SU-DHL-6 (cell line): ENCODE results near the gene SNCB.

Experiments used
- H2AFZ ChIP-seq: fragments of 200-600 bp; sonication (generic); 2 replicates; pipeline ENCODE4 v1.6.1; 2014; ENCODE audit warnings: low read depth, mild to moderate bottlenecking, moderate library complexity, mixed read lengths, antibody characterized with exemption, low read length; ENCODE audit not compliant: severe bottlenecking
- H3F3A ChIP-seq: fragments of 200-600 bp; shearing (Covaris generic); 2 replicates; pipeline ENCODE4 v1.6.0; 2016; ENCODE audit warnings: antibody characterized with exemption, mild to moderate bottlenecking; ENCODE audit not compliant: insufficient read depth
- H3K27ac ChIP-seq: fragments of 200-600 bp; sonication (generic); 2 replicates; pipeline ENCODE4 v1.5.1; 2016; ENCODE audit warnings: low read depth, mild to moderate bottlenecking, low read length, moderate library complexity, mixed read lengths
- H3K27me3 ChIP-seq: fragments of 200-600 bp; sonication (generic), shearing (Covaris generic); 2 replicates; pipeline ENCODE4 v1.6.0; 2014; ENCODE audit warnings: mild to moderate bottlenecking, low read length
- H3K36me3 ChIP-seq: fragments of 200-600 bp; sonication (generic); 2 replicates; pipeline ENCODE4 v1.6.1; 2014; ENCODE audit warnings: mild to moderate bottlenecking, low read length, mixed read lengths
- H3K4me2 ChIP-seq: fragments of 300-600, 200-600 bp; shearing (Covaris generic), sonication (generic); 2 replicates; pipeline ENCODE4 v1.6.0; 2014; ENCODE audit warnings: low read length, low read depth, mild to moderate bottlenecking; ENCODE audit not compliant: poor library complexity, severe bottlenecking
- H3K4me3 ChIP-seq: fragments of 200-600 bp; sonication (generic); 2 replicates; pipeline ENCODE4 v1.5.1; 2014; ENCODE audit warnings: antibody characterized with exemption, low read length, mild to moderate bottlenecking, mixed read lengths; ENCODE audit not compliant: insufficient read depth, poor library complexity, severe bottlenecking
- H3K79me2 ChIP-seq: fragments of 200-600 bp; sonication (generic); 2 replicates; pipeline ENCODE4 v1.6.1; 2014; ENCODE audit warnings: mild to moderate bottlenecking, low read length, moderate library complexity; ENCODE audit not compliant: insufficient read depth
- H3K9ac ChIP-seq: fragments of 200-600 bp; sonication (generic); 2 replicates; pipeline ENCODE4 v1.7.0; 2014; ENCODE audit warnings: mild to moderate bottlenecking, low read length
- H3K9me2 ChIP-seq: fragments of 200-600 bp; sonication (generic); replicated peaks from 2 replicates; pipeline ENCODE4 v1.6.1; 2014; ENCODE audit warnings: low read length; ENCODE audit not compliant: insufficient read depth
- H3K9me3 ChIP-seq: fragments of 200-600 bp; sonication (generic); 2 replicates; pipeline ENCODE4 v1.6.1; 2014; ENCODE audit warnings: low read length, mixed read lengths; ENCODE audit not compliant: insufficient read depth
- H4K20me1 ChIP-seq: fragments of 200-600 bp; sonication (generic); 2 replicates; pipeline ENCODE4 v1.6.1; 2014; ENCODE audit warnings: low read depth, mild to moderate bottlenecking, antibody characterized with exemption, low read length, moderate library complexity, mixed read lengths
- EZH2phosphoT487 ChIP-seq: fragments of 200-600 bp; sonication (generic), shearing (Covaris generic); conservative IDR thresholded peaks from 2 replicates; pipeline ENCODE4 v1.6.1; 2018; ENCODE audit warnings: mild to moderate bottlenecking, antibody characterized with exemption, low read length, moderate library complexity, mixed read lengths
- TF ChIP-seq, protein P1 (sequence below): fragments of 200-600 bp; sonication (generic); IDR thresholded peaks from one replicate; pipeline ENCODE4 v1.5.1; 2017; ENCODE audit warnings: antibody characterized with exemption, mild to moderate bottlenecking, low read length, moderate library complexity; ENCODE audit not compliant: insufficient read depth, poor library complexity, severe bottlenecking

Gene SNCB

DNA sequence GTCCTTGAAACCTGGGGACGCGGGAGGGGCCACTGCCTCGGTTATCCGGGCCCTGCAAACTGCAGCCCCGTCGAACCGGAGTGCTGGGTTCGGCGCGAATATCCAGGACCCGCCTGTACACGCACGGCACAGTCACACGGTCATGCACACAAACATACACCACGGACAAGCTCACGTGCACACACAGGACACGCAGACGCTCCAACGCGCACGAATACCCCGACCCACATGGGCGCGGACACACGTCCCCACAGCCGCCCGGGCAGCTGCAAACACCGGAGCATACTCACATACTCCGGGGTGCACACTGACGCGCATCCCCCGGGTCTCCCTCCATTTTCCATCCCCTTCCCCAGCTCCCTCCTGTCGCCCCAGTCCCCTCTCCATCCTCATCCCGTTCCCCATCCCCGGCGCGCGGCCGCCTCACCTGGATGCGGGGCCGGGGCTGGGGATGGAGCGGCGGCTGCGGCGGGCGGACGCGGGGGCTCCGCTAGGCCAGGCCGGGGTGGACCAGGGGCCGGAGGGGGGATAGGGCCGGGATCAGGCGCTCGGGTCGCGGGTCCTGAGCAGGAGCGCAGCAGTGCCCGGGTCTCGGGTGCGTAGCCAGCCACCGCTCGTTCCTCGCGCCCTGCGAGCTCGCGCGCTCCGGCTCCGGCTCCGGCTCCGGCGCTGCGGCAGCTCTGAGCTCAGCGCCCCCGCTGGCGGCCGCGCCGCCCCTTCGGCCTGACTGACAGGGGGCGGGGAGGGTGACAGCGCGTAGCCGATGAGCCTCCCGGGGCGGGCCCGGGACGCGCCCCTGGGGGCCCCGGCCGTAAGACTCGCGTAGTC lies at the start of gene SNCB, which contains the start of gene EIF4E1B:
SNCB (minus strand) TSS at position 682 of the 828 bp plus-strand sequence. CDS start 880 bp downstream, outside the sequence.
EIF4E1B (plus strand) TSS at position 823 of the 828 bp plus-strand sequence. CDS start 12,113 bp downstream, outside the sequence.
- no peak within 1 kb of the TSS for H3K9ac ChIP-seq
- H3K79me2 ChIP-seq, result no peaks in the 10 kb centered on the region
- H3K27me3 ChIP-seq, result no peaks in the 10 kb centered on the region
- H4K20me1 ChIP-seq, result no peaks in the 10 kb centered on the region
- H3K27ac ChIP-seq, result no peak within 1 kb of the TSS
- H2AFZ ChIP-seq, result no peak within 1 kb of the TSS
- H3K9me3 ChIP-seq, result no peaks in the 10 kb centered on the region
- H3F3A ChIP-seq, result no peaks in the 10 kb centered on the region
- peak within 1 kb of the TSS; percentile 31 for H3K4me2 ChIP-seq
- no peaks in the 10 kb centered on the region for H3K36me3 ChIP-seq
- no peak within 1 kb of the TSS for H3K4me3 ChIP-seq
- H3K9me2 ChIP-seq, result no peaks in the 10 kb centered on the region
- TF ChIP-seq EZH2phosphoT487, result no peak
- TF ChIP-seq, protein P1, sequence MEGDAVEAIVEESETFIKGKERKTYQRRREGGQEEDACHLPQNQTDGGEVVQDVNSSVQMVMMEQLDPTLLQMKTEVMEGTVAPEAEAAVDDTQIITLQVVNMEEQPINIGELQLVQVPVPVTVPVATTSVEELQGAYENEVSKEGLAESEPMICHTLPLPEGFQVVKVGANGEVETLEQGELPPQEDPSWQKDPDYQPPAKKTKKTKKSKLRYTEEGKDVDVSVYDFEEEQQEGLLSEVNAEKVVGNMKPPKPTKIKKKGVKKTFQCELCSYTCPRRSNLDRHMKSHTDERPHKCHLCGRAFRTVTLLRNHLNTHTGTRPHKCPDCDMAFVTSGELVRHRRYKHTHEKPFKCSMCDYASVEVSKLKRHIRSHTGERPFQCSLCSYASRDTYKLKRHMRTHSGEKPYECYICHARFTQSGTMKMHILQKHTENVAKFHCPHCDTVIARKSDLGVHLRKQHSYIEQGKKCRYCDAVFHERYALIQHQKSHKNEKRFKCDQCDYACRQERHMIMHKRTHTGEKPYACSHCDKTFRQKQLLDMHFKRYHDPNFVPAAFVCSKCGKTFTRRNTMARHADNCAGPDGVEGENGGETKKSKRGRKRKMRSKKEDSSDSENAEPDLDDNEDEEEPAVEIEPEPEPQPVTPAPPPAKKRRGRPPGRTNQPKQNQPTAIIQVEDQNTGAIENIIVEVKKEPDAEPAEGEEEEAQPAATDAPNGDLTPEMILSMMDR, result no peak

DNA sequence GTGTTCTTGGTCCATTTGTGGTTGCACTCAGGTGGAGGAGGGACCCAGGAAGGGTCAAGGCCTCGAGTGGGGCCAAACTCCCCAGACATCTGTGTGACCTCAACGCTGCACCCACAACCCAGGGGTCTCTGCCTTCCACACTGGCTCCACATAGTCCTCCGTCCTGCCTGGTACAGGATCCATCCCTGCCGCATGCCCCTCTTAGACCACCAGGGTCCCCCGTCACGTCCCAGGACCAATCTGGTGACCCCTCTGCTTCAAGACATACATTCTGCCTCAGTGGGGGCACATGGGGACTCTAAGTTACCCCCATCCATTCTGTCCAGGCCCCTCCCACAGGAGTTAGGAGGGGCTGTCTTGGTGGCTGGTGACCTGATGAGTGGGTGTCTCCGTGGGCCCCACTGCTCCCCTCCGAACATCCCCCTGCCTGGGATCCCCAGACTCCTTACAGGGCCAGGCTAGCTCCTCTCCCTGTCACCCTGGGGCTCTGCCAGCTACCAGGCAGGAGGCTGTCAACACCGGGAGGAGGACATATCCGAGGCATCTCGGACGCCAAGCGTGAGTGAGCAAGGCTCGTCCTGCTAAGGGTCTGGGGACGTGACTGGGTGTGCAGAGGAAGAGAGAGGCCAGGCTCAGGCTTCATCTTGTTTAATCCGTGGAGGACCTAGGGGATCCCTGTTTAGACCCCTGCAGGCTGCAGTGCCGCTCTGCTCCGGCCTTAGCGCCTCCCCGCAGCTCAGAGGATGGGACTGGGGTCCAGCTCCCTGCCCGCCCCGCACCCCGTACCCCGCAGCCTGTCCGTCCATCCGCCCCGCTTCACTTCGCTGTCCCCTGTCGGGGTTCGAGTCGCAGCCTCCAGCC lies 49.3 kb upstream of the SNCB start:
- Histone ChIP-seq H3K4me2 (no peak overlapping the region), H3K4me3 (no peak overlapping the region), H3F3A (no peaks in the 10 kb centered on the region), H3K36me3 (no peaks in the 10 kb centered on the region), H3K9me2 (no peaks in the 10 kb centered on the region), H3K9me3 (no peaks in the 10 kb centered on the region), H3K9ac (no peak overlapping the region), H3K27ac (no peak overlapping the region), H4K20me1 (no peaks in the 10 kb centered on the region), H3K27me3 (no peaks in the 10 kb centered on the region), H3K79me2 (no peaks in the 10 kb centered on the region), H2AFZ (no peak overlapping the region)
- TF ChIP-seq EZH2phosphoT487, result no peak
- TF ChIP-seq, protein P1, result no peak

DNA sequence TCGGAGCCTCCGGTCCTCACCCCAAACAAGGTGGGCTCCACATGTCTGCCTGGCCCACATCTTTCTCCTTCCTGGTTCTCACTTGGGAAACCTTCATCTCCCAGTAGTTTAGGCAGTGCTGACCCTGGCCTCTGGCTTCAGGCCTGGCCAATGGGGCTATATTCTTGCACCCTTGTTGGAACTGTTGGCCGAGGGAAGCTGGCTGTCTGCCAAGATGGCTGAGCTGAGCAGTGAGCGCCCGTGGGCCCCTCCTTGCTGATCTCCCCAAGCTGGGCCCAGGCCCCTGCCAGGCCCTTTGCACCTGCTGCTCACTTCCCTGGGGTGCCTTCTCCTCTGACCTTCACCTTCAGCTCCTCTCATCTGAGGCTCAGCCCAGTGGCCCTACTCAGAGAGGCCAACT lies 48.2 kb upstream of the SNCB start:
- Histone ChIP-seq H4K20me1 (no peaks in the 10 kb centered on the region), H2AFZ (no peak overlapping the region), H3K9ac (no peak overlapping the region), H3F3A (no peaks in the 10 kb centered on the region), H3K79me2 (no peaks in the 10 kb centered on the region), H3K27me3 (no peaks in the 10 kb centered on the region), H3K4me3 (no peak overlapping the region), H3K9me2 (no peaks in the 10 kb centered on the region), H3K27ac (no peak overlapping the region), H3K9me3 (no peaks in the 10 kb centered on the region), H3K36me3 (no peaks in the 10 kb centered on the region), H3K4me2 (no peak overlapping the region)
- no peak for TF ChIP-seq EZH2phosphoT487
- TF ChIP-seq, protein P1, result no peak
